Natural killer cell (primary cell): ENCODE measurements around the gene LRP5. TPM values are rescaled to one million over a fixed set of nuclear protein-coding genes. Genes with fewer than 3 reads are reported as not detected.

Experiments
- ATAC-seq, 3 donors: fragments of 150-1000 bp in 2 of 3; fragments of 200-7000 bp in 1 of 3; cut with Tn5 transposase; 1 replicate in 1 of 3; 2 replicates in 2 of 3; pipeline ENCODE4 v1.10.0; 2021; ENCODE audit warnings: mild to moderate bottlenecking in 2 of 3, moderate library complexity in 2 of 3
- DNase-seq, 2 donors: peaks; one replicate each; pipeline versions ENCODE4 v3.0.0 to v3.0.0-alpha.2; 2013 to 2021; ENCODE audit warnings: mixed read lengths in 1 of 2
- H3K27ac ChIP-seq: one replicate; pipeline ENCODE4 v1.5.1; 2013; ENCODE audit warnings: mild to moderate bottlenecking, low read length
- H3K27me3 ChIP-seq: one replicate; pipeline ENCODE4 v1.6.1; 2013; ENCODE audit warnings: low read length; ENCODE audit not compliant: control insufficient read depth, insufficient read depth
- H3K36me3 ChIP-seq: one replicate; pipeline ENCODE4 v1.6.1; 2013; ENCODE audit warnings: low read length; ENCODE audit not compliant: control insufficient read depth, insufficient read depth
- H3K4me1 ChIP-seq: one replicate; pipeline ENCODE4 v1.6.1; 2013; ENCODE audit warnings: low read length; ENCODE audit not compliant: control insufficient read depth, insufficient read depth
- H3K4me3 ChIP-seq: one replicate; pipeline ENCODE4 v1.5.1; 2013; ENCODE audit warnings: low read length
- H3K9me3 ChIP-seq: one replicate; pipeline ENCODE4 v1.6.1; 2013; ENCODE audit warnings: low read length; ENCODE audit not compliant: control insufficient read depth, insufficient read depth
- H3K27ac Mint-ChIP-seq, 2 donors: one replicate each; pipeline ENCODE4 v1.8.0; 2022; ENCODE audit warnings: mild to moderate bottlenecking in 2 of 2, mixed read lengths in 2 of 2, moderate library complexity in 1 of 2
- H3K27me3 Mint-ChIP-seq, 2 donors: one replicate each; pipeline ENCODE4 v1.8.0; 2022; ENCODE audit warnings: low read depth in 2 of 2, mixed read lengths in 2 of 2
- H3K36me3 Mint-ChIP-seq: one replicate; pipeline ENCODE4 v1.8.0; 2022; ENCODE audit warnings: mixed read lengths
- H3K4me1 Mint-ChIP-seq, 2 donors: one replicate each; pipeline ENCODE4 v1.8.0; 2022; ENCODE audit warnings: mixed read lengths in 2 of 2
- H3K4me3 Mint-ChIP-seq: one replicate; pipeline ENCODE4 v1.8.0; 2022; ENCODE audit warnings: mild to moderate bottlenecking, moderate library complexity, mixed read lengths
- H3K9me3 Mint-ChIP-seq, 2 donors: one replicate each; pipeline ENCODE4 v1.8.0; 2022; ENCODE audit warnings: mixed read lengths in 2 of 2
- CTCF ChIP-seq: fragments of 200-600 bp; IDR thresholded peaks from one replicate; pipeline ENCODE4 v1.8.0; 2022; ENCODE audit warnings: antibody characterized with exemption
- WGBS: methylation state at CpG from one replicate; pipeline ENCODE4 v1.1.7; 2013; ENCODE audit warnings: missing lambda C conversion rate; ENCODE audit not compliant: insufficient coverage; 5-methylcytosine and 5-hydroxymethylcytosine counted together
- intact Hi-C: fragments of 100-400 bp; cut with micrococcal nuclease; formaldehyde crosslinking; loops from one replicate; pipeline ENCODE4 v1.14.2; 2022
- total RNA-seq, 4 donors: library from RNA; stranded (reverse); fragments of 120-200 nt in 1 of 4; gene quantifications; one replicate each; pipeline versions ENCODE4 v1.2.3 to v1.2.4, GENCODE V29; 2013 to 2022

Gene LRP5
- total RNA-seq, 3 donors from 2014 or later (not counting 1 experiment from before 2014, with no cell fraction given): 0.36 to 1.3 (median 0.89) TPM

- DNase-seq (no peak), ATAC-seq (no peak)
- Histone ChIP-seq H3K4me1 (peaks cover 32% of the 10 kb centered on the region), H3K36me3 (no peaks in the 10 kb centered on the region), H3K27me3 (no peaks in the 10 kb centered on the region), H3K9me3 (no peaks in the 10 kb centered on the region), H3K4me3 (no peak overlapping the region), H3K27ac (no peak overlapping the region)
- Mint-ChIP-seq H3K4me1 (peaks cover 2 to 5% of the 10 kb centered on the region in 2 donors), H3K36me3 (no peaks in the 10 kb centered on the region), H3K9me3 (no peaks in the 10 kb centered on the region), H3K27ac (no peak overlapping the region), H3K27me3 (peaks cover 26 to 32% of the 10 kb centered on the region in 2 donors), H3K4me3 (no peak overlapping the region)
- no peak for TF ChIP-seq CTCF
- intact Hi-C loops: no loop called here
- 85% methylated on average over 13 of the region's 13 CpGs for WGBS
Measured at GRCh38 chr11:68375337-68375736, 62.9 kb downstream of the LRP5 start.

GRCh38 chr11:68375766-68376165, 63.4 kb downstream of the LRP5 start:
- intact Hi-C loops: no loop called here
- H3K4me1 Mint-ChIP-seq: peaks cover 5 to 6% of the 10 kb centered on the region in 2 donors
- Histone ChIP-seq H3K36me3 (no peaks in the 10 kb centered on the region), H3K27ac (no peak overlapping the region), H3K27me3 (no peaks in the 10 kb centered on the region), H3K4me1 (peaks cover 32% of the 10 kb centered on the region), H3K4me3 (no peak overlapping the region), H3K9me3 (no peaks in the 10 kb centered on the region)
- no peaks in the 10 kb centered on the region for H3K9me3 Mint-ChIP-seq
- H3K4me3 Mint-ChIP-seq: no peak overlapping the region
- H3K36me3 Mint-ChIP-seq: no peaks in the 10 kb centered on the region
- ATAC-seq (no peak), DNase-seq (no peak)
- WGBS: 83% methylated on average over 12 of the region's 14 CpGs
- peaks cover 29 to 36% of the 10 kb centered on the region in 2 donors for H3K27me3 Mint-ChIP-seq
- TF ChIP-seq CTCF: no peak
- H3K27ac Mint-ChIP-seq: no peak overlapping the region

GRCh38 chr11:68377389-68377795, 65.0 kb downstream of the LRP5 start:
- TF ChIP-seq CTCF: no peak
- Histone ChIP-seq H3K9me3 (no peaks in the 10 kb centered on the region), H3K27me3 (no peaks in the 10 kb centered on the region), H3K27ac (no peak overlapping the region), H3K36me3 (no peaks in the 10 kb centered on the region), H3K4me3 (no peak overlapping the region), H3K4me1 (peaks cover 31% of the 10 kb centered on the region)
- DNase-seq: no peak
- intact Hi-C loops: no loop called here
- peaks cover 5 to 8% of the 10 kb centered on the region in 2 donors for H3K4me1 Mint-ChIP-seq
- H3K9me3 Mint-ChIP-seq: no peaks in the 10 kb centered on the region
- 86% methylated on average over 12 of the region's 12 CpGs for WGBS
- no peak overlapping the region for H3K27ac Mint-ChIP-seq
- no peak for ATAC-seq
- H3K4me3 Mint-ChIP-seq: no peak overlapping the region
- H3K27me3 Mint-ChIP-seq: peaks cover 28 to 34% of the 10 kb centered on the region in 2 donors
- no peaks in the 10 kb centered on the region for H3K36me3 Mint-ChIP-seq

- no peaks in the 10 kb centered on the region for H3K9me3 ChIP-seq
- intact Hi-C loops: no loop called here
- Mint-ChIP-seq H3K4me3 (no peak overlapping the region), H3K9me3 (no peaks in the 10 kb centered on the region), H3K4me1 (peaks cover 6 to 8% of the 10 kb centered on the region in 2 donors), H3K27me3 (peaks cover 25 to 27% of the 10 kb centered on the region in 2 donors), H3K27ac (no peak overlapping the region), H3K36me3 (no peaks in the 10 kb centered on the region)
- WGBS: 57% methylated on average over 11 of the region's 11 CpGs
- H3K4me1 ChIP-seq: peaks cover 28% of the 10 kb centered on the region
- DNase-seq: no peak
- H3K27me3 ChIP-seq: no peaks in the 10 kb centered on the region
- H3K4me3 ChIP-seq: no peak overlapping the region
- H3K36me3 ChIP-seq: no peaks in the 10 kb centered on the region
- H3K27ac ChIP-seq: no peak overlapping the region
- no peak for TF ChIP-seq CTCF
- ATAC-seq: no peak
Measured at GRCh38 chr11:68379206-68379605, 66.8 kb downstream of the LRP5 start.
